ENCODE results near the gene ZDHHC11B.
"Not testable (repeated sequence)": the region's sequence is repeated elsewhere in the genome, so short reads cannot be mapped to it uniquely, and the experiment has no call there.

The ZDHHC11B gene

DNA sequence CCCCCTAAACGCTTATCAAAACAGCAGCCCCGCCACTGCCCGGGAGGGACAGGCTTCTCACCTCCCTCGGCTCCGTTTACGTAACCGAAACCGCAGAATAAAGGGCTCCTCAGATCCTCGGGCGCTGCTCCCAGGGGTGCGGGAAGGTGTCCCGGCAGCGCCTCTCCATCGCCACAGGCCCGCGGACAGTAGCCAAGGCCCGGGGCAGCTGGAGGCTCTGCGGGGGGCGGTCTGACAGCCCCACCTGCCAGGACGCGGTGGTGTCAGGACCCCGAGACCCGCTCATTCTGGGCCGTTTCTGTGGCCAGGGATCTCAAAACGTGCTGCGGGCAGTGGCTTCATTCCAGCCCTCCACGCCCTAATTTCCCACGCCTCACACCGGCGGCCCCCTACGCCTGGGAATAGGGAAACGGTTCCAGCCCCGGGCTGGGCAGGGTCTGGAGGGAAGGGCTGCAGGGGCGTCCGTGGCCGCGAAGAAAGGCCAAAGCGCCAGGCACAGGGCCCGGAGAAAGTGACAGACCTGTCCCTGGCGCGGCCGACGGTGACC lies 575 bp downstream of the ZDHHC11B start:
- not testable (repeated sequence) for DNase-seq (ENCODE audit: low read depth)

DNA sequence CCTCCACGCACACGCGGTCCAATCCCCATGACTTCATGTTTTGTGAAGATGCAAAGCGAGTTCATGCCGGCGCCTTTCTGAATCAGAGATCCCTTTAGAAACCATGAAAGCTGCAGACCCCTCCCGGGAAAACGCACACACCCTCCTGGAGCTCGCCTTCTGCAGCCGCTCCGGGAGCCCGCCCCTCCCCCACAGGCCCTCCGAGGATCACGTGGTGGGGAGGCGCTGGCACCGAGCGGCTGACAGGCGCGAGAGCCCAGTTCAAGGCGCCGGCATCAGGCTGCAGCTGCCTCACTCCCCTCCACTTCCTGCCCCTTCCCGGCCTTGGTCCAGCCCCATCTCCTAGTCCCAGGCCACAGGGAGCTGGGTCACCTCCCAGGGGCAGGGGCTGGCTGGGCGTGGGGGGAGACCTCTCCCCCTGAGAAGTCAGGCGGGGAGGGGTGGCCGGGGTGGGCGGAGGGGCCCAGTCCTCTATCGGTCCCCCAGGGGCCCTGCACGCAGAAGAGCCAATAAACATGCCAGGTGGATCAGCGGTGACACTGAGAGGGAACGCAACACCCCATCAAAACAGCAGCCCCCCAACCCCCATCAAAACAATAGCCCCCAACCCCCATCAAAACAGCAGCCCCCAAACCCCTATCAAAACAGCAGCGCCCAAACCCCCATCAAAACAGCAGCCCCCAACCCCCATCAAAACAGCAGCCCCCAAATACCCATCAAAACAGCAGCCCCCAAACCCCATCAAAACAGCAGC lies 1.3 kb downstream of the ZDHHC11B start:
- not testable (repeated sequence) for DNase-seq (ENCODE audit: low read depth)

DNA sequence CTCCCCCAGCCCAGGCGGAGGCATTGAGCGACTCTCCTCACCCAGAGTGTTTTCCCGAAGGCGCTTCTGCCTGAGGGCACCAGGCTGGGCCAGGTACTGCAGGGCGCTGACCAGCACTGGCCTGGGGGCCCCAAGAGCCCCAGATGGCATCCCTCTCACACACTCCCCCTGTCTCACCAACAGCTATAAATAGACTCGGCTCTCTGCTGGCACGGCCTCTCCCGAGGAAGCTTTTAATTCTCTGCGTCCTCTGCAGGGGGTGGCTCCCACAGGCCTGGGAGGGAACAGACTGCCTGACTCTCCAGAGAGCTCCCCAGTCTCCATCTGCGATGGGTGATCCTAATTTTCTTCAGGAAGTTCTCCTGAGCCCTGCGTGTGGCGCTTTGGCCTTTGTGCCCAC lies 2.2 kb downstream of the ZDHHC11B start:
- not testable (repeated sequence) for DNase-seq (ENCODE audit: low read depth)

DNA sequence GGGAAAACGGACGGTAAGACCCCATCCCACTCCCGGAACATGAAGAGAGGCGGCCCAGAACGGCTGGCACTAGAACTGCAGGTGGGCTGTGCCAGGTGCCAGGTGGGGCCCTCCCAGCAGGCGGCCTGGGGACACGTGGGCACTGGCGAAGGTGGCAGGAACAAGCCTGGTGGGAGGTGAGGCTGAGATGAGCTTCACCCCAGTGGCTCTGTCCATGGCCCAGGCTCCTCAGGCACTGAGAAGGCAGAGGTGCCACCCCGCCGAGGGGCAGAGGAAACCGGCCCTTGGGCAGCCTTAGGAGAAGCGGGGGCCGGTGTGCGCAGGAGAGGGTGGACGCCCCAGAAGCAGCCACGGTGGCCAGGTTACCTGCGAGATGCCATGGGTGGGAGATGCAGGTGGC lies 4.0 kb downstream of the ZDHHC11B start:
- not testable (repeated sequence) for DNase-seq (ENCODE audit: low read depth)

DNA sequence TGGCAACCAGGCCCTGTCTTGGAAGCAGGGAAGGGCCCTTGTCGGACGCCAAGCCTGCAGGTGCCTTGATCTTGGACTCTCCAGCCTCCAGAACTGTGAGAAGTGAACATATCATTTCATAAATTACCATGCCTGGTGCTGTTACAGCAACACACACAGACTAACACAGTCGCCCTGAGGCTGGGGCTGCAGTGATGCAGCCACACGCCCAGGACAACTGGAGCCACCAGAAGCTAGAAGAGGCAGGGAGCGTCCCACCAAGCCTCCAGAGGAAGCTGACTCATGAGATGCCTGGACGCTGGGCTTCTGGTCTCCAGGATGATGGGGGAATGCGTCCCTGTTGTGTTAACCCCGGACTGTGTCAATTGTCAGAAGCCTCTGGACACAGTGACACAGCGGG lies 5.6 kb downstream of the ZDHHC11B start:
- DNase-seq (ENCODE audit: low read depth): not testable (repeated sequence)

DNA sequence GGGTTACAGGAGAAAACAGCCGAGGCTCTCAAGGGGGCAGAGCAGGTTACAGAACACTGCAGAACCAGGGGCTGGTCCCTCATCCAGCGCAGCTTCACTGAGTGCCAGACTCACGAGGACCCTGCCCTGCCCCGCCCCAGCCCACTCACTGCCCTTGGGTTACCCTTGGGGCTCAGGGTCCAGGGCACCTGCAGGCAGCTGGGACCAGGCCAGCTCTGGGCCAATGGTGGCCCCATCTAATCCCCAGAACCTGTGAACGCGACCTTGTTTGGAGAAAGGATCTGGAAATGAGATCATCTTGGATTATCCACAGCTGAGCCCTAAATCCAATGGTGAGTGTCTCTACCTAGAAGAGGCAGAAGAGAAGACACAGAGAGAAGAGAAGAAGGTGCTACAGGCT lies 6.1 kb downstream of the ZDHHC11B start:
- not testable (repeated sequence) for DNase-seq (ENCODE audit: low read depth)

DNA sequence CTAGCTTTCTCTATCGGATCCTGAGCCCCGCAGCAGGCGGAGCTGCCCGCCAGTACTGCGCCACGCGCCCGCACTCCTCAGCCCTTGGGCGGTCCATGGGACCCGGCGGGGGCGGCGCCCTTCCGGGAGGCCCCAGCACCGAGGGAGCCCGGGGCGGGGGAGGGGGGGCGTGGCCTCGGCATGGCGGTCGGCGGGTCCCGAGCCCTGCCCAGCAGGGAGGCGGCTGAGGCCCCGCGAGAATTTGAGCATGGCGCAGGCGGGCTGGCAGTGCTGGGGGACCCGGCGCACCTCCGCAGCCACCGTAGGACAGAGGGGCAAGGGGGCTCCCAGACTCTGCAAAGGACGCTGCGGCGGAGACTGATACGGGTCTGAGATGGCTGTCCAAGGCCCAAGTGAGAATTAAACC lies 6.8 kb downstream of the ZDHHC11B start:
- no peak for DNase-seq (ENCODE audit: low read depth)

DNA sequence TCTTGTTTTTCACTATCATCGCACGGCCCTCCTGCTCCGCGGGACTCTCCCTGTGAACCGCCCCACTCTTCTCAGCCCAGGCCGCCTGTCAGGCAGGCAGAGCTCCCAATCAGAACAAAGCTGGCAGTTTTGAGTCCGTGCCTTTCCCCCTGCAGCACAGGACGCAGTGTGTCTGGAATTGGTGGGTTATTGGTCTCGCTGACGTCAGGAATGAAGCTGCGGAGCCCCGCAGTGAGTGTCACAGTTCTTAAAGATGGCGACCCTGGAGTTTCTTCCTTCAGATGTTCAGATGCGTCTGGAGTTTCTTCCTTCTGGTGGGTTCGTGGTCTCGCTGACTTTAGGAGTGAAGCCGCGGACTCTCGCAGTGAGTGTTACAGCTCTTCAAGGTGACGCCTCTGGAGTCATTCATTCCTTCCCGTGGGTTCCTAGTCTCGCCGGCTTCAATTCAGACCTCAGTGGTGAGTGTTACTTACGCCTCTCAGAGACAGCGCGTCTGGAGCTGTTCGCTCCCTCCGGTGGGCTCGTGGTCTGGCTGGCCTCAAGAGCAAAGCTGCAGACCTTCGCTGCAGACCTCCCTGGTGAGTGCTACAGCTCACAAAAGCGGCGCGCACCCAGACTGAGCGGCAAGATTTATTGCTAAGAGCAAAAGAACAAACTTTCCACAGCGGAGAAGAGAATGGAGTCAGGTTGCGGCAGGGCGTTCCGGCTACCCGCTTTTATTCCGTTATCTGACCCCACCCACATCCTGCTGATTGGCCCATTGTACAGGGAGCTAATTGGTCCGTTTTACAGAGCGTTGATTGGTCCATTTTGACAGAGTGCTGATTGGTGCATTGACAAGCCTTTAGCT lies 7.4 kb downstream of the ZDHHC11B start:
- no peak for DNase-seq (ENCODE audit: low read depth)

DNA sequence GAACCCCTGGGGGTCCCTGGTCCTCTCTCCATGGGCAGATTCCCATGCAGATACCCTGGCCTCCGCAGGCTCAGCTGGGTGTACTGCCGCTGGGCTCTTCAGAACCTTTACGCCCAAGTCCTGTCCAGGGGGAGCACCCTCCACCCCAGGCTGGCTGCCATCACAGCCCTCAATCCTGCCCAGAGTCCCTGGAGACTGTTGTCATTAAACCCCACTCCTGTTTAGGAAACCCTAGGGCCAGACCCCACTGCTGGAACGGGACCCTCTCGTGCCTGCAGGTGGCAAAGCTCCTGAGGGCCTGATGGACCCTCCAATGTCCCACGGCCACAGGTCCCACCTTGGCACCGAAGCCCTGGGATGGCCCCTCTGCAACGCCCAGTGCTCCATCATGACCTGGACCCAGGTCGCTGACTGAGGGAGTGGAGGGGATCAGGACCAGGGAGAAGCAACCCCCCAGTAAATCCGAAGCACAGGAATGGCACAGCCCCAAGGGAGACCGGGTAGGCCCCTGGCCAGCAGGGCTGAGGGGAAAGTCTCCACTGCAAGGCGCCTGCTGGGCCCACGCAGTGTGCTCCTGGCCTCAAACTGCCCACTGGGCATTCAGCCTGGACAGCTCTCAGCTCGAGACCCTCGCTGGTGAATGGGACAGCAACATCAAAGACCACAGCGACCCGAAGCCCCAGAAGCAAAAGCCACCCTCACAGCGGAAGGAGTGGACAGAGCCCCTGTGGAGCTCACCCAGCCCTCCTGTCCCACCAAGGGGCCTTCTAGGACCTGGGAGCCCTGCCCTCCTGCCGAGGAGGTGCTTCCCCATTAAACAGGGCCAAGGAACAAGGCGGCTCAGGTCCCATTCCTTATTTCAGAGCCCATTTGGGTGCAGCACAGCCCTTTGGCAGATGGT lies 8.3 kb downstream of the ZDHHC11B start:
- no peak for DNase-seq (ENCODE audit: low read depth)

DNA sequence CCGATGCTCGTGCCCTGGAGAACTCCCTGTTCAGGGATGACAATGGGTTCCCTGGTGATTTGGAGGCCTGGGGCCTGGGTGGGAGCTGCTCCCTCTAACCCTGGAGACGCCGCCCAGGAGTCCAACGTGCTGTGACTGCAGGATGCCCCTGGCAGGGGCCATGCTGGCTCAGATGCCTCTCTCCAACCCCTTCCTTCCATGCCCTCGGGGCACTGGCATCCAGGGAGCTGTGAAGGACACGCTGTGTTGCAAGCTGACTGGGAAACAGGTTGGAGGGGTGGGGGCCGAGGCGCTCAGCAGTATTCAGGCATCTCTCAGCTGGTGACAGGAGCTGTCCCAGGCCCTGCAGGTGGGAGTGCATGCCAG lies 9.0 kb downstream of the ZDHHC11B start:
- not testable (repeated sequence) for DNase-seq (ENCODE audit: low read depth)

DNA sequence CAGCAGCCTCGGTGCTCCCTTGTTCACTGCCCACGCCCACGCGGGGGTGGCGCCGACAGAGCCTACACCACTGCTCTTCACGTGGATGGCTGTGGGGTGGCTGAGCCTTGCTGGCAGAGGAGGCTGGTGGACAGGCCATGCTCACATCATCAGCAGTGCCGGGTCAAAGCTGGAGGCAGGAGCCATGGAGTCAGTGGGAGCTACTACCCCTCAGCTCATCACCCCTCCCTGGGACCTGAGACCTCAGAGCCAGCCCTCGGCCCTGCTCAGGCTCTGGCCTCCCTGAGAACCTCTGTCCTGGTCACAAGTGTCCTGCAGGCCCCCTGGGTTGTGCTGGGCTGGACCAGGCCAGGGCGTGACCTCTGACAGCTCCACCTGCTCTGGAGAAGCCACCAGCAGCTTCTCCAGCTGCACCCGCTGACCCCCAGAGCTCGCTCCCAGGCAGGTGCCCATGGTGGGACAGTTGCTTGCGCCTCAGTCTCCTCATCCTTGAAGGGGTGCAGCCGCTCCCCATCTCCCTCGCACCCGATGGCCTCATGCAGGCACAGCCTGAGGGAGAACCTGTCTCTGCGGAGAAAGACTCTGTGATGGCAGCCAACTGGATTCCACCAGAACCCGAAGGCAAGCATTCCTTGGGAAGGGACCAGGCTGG lies 9.5 kb downstream of the ZDHHC11B start:
- not testable (repeated sequence) for DNase-seq (ENCODE audit: low read depth)

DNA sequence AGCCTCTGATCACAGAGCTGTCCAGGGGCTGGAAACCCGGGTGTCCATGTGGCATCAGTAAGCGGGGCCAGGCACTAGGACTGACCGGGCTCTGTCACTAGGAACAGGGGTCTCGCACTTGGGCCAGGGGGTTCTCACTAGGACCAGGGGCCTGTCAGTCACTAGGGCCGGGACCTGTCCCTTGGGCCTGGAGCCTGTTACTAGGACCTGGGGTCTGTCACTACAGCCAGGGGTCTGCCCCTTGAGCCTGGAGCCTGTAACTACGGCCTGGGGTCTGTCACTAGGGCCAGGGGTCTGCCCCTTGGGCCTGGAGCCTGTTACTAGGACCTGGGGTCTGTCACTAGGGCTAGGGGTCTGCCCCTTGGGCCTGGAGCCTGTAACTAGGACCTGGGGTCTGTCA lies 10.2 kb downstream of the ZDHHC11B start:
- DNase-seq (ENCODE audit: low read depth): not testable (repeated sequence)

DNA sequence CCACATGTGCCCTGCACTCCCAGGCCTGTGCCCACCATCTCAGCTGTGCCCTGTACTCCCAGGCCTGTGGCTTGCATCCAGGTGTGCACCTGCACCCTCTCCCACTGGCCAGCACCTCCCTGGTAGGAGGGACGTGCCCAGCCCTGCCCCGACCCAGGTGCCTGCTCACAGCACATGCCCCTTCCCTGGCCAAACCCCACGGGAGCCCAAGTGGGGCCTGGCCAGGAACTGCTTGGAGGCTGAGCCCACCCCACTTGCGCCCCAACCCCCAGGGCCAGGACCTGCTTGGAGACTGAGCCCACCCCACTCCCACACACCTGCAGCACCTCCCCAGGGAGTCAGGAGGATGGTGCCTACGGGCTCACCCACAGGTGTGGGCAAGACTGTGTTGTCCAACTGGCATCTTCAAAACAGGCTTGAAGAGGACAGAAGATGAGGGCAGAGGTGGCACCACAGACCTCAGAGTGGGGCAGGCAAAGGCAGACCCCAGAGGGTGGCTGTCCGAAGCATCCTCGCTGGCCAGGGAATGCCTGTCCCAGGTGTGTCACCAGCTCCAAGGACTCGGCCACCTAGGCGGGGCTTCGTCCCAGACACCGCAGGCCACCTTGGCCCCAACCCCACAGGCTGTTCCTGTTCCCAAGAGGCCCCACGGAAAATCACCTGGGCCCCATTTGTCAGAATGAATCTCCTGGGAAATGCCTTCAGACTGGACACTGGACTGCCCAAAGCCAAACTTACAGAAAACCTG lies 10.8 kb downstream of the ZDHHC11B start:
- DNase-seq (ENCODE audit: low read depth): no peak

DNA sequence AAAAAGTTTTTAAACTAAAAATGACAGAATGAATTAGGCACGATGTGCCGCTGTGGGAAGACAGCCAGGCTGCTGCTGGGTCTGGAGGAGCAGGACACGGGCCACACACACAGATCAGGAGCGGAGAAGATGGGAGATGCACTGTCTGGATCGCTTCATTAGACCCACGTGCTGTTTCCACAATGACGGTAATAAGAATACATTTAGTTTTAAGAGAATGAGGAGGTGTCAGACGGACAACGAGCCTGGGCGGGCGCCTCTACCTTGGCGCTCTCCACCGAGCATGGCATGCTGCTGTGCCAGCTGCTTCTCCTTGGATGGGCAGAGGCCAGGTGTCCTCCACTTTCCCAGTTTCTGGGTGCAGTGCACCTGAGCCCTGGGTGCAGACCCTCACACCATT lies 11.6 kb downstream of the ZDHHC11B start:
- not testable (repeated sequence) for DNase-seq (ENCODE audit: low read depth)

DNA sequence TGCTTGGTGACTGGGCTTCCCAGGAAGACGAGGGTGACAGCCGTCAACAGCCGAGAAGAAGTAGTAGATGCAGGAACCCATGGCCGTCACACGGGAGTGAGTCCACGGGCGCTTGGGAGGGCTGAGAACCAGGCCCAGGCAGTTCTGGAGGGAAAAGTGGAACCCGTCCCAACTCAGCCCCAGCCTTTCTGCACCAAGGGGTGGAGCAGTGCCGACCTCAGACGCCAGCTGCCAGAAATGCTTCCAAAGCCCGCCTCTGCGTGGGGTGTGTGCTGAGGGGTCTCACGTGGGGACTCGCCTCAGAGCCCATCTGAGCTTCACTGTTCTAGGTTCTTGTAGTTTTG lies 12.0 kb downstream of the ZDHHC11B start:
- DNase-seq (ENCODE audit: low read depth): not testable (repeated sequence)

DNA sequence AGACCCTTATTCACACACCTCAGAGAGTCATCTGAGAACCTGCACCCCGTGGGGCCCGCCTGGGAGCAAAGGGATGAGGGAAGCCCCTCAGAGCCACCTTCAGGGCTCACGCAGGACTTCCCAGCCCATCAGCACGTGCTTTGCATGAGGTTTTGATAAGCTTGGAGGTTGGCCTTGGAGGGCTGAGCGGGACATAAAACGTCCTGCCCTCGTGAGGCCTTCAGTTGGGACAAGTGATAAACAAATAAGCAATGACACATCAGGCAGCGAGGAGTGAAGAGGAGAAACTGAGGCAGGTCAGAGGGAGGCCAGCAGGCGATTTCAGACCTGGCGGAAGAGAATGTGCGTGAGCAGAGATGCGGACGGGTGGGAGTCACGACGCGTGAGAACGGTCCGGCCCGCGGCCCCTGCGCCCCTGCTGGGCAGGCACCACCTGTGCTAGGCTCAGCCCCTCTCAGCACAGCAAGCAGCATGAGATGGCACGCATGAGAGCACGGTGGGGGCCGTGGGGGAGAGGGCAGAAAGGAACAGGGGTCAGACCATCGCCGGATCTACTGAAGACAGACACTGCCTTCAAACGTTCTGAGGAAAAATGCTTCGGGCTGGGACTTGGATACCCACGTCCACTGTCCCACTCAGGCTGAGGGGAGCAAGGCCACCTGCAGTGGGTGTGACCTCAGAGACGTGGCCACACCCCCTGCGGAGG lies 12.5 kb downstream of the ZDHHC11B start:
- DNase-seq (ENCODE audit: low read depth): not testable (repeated sequence)

DNA sequence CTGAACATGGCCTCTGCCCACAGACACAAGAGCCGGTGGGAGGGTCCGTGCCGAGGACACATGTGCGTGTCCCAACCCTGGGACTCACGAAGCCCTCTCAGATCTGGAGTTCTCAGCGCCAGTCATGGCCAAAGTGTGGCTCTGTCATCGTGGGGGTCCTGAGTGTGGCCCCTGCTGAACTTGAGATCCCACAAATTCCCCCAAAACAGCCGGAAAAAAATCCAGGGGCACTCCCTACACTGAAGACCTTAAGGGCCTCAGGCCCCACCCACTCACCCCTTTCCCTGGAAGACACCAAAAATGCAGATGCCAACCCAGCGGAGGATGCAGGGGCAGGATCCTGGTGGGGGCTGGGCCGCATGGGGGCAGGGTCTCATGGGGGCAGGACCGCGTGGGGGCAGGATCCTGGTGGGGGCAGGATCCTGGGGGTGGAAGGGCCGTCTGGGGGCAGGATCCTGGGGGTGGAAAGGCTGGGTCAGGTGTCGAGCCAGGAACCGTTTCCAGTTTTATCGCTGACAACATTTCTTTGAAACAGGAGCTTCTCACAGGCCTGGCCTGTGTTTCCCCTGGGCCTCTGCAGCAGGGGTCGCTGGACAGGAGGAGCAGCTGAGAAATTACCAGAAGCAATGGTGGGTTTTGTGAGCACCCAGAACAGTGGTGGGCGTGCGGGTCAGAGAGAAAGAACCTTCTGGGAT lies 13.3 kb downstream of the ZDHHC11B start:
- DNase-seq (ENCODE audit: low read depth): not testable (repeated sequence)

DNA sequence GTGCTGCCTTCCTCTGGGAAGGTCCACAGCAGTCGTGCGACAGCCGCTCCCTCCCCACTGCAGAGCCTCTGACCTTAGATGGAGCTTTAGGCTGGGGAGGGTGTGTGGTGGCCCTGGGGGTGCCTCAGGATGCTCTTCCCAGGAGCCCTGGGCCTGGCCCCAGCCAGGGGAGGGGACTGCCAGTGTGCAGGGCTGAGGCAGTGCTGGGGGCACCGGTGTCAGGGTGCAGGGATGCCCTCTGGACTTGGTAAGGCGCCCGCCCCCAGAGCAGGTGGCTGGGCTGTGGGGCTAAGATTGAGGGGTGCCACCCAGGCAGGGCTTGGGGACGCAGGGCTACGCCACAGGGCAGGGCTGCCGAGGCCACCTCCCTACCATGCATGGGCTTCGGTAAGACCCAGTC lies 13.9 kb downstream of the ZDHHC11B start:
- not testable (repeated sequence) for DNase-seq (ENCODE audit: low read depth)

DNA sequence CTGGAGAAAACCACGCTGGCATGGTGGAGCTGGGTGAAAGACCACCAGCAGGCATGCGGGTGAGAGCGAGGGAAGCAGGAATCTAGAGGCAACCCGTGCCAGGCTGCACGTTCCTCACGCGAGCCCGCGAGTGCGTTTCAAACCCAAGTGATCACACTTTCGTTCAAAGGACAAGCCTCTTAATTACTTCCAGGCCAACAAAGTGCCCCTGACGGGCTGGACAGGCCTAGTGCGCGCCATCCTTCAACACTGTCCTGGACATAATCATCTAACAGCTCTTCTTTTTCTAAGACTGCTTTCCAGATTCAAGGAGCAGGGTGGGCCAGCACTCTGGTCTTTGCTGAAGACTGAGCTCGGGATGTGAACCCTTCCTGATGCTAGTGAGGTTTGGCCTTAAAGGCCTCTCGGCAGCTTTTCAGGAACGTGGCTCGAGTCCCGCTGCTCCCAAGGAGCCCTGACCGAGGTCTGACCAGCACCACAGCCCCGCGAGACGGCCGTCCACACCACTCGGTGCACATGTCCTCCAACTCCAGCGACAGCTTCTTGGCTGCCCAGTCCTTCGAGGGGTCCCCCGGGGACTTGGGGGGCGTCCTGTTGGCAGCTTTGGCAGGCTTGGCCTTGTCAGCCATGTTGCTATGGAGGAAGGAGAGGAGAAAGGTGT lies 14.9 kb downstream of the ZDHHC11B start:
- not testable (repeated sequence) for DNase-seq (ENCODE audit: low read depth)
